ENCODE results near the gene ANKK1. TPM values are rescaled to one million over a fixed set of nuclear protein-coding genes. Genes with fewer than 3 reads are reported as not detected.

Gene ANKK1
- total RNA-seq, 1 donor from 2014 or later: not detected

- DNase-seq (peak; percentile 87), ATAC-seq (ENCODE audit: poor library complexity) (peak; percentile 98)
- intact Hi-C loops (cut with DNase I): no loop called here
Observed at GRCh38 chr11:113401718-113402117, 14.1 kb downstream of the ANKK1 start.

GRCh38 chr11:113404859-113405430, 17.4 kb downstream of the ANKK1 start:
- no peak for ATAC-seq (ENCODE audit: poor library complexity)
- intact Hi-C loops (cut with DNase I): no loop called here
- DNase-seq: no peak

GRCh38 chr11:113405724-113406478, 18.3 kb downstream of the ANKK1 start:
- DNase-seq: no peak
- intact Hi-C loops (cut with DNase I): no loop called here
- no peak for ATAC-seq (ENCODE audit: poor library complexity)

GRCh38 chr11:113407163-113407562, 19.6 kb downstream of the ANKK1 start:
- intact Hi-C loops (cut with DNase I): no loop called here
- no peak for DNase-seq
- no peak for ATAC-seq (ENCODE audit: poor library complexity)

- intact Hi-C loops (cut with DNase I): no loop called here
- no peak for ATAC-seq (ENCODE audit: poor library complexity)
- DNase-seq: no peak
Observed at GRCh38 chr11:113408206-113408605, 20.6 kb downstream of the ANKK1 start.

- no peak for DNase-seq
- no peak for ATAC-seq (ENCODE audit: poor library complexity)
- intact Hi-C loops (cut with DNase I): no loop called here
Observed at GRCh38 chr11:113408887-113409286, 21.3 kb downstream of the ANKK1 start.

GRCh38 chr11:113409526-113409925, 21.9 kb downstream of the ANKK1 start:
- ATAC-seq (ENCODE audit: poor library complexity): no peak
- no peak for DNase-seq
- intact Hi-C loops (cut with DNase I): no loop called here

- intact Hi-C loops (cut with DNase I): no loop called here
- ATAC-seq (ENCODE audit: poor library complexity) (no peak), DNase-seq (no peak)
Observed at GRCh38 chr11:113410414-113411135, 23.0 kb downstream of the ANKK1 start.

GRCh38 chr11:113411536-113411935, 24.0 kb downstream of the ANKK1 start:
- ATAC-seq (ENCODE audit: poor library complexity): no peak
- intact Hi-C loops (cut with DNase I): no loop called here
- no peak for DNase-seq

- no peak for DNase-seq
- no peak for ATAC-seq (ENCODE audit: poor library complexity)
- intact Hi-C loops (cut with DNase I): no loop called here
Observed at GRCh38 chr11:113412675-113413074, 25.1 kb downstream of the ANKK1 start.

GRCh38 chr11:113415343-113415742, 27.8 kb downstream of the ANKK1 start:
- intact Hi-C loops (cut with DNase I): no loop called here
- no peak for ATAC-seq (ENCODE audit: poor library complexity)
- no peak for DNase-seq

GRCh38 chr11:113417428-113417827, 29.8 kb downstream of the ANKK1 start:
- DNase-seq (no peak), ATAC-seq (ENCODE audit: poor library complexity) (no peak)
- intact Hi-C loops (cut with DNase I): no loop called here

GRCh38 chr11:113419454-113420003, 31.9 kb downstream of the ANKK1 start:
- no peak for DNase-seq
- no peak for ATAC-seq (ENCODE audit: poor library complexity)
- intact Hi-C loops (cut with DNase I): no loop called here

GRCh38 chr11:113420808-113421207, 33.2 kb downstream of the ANKK1 start:
- ATAC-seq (ENCODE audit: poor library complexity): no peak
- intact Hi-C loops (cut with DNase I): no loop called here

GRCh38 chr11:113426686-113427085, 39.1 kb downstream of the ANKK1 start:
- ATAC-seq (ENCODE audit: poor library complexity) (no peak), DNase-seq (no peak)
- intact Hi-C loops (cut with DNase I): no loop called here

More at GRCh38 chr11:113420808-113421207, 33.2 kb downstream of the ANKK1 start:
- no peak for DNase-seq

- intact Hi-C loops (cut with DNase I): no loop called here
- DNase-seq: no peak
Observed at GRCh38 chr11:113431746-113432145, 44.2 kb downstream of the ANKK1 start.

GRCh38 chr11:113435190-113435968, 47.8 kb downstream of the ANKK1 start:
- DNase-seq (no peak), ATAC-seq (ENCODE audit: poor library complexity) (no peak)
- intact Hi-C loops (cut with DNase I): no loop called here

More at GRCh38 chr11:113431746-113432145, 44.2 kb downstream of the ANKK1 start:
- no peak for ATAC-seq (ENCODE audit: poor library complexity)

GRCh38 chr11:113436672-113437252, 49.2 kb downstream of the ANKK1 start:
- no peak for DNase-seq
- intact Hi-C loops (cut with DNase I): no loop called here
- no peak for ATAC-seq (ENCODE audit: poor library complexity)

Data from Right ventricle myocardium superior (tissue), 1 donor.